Lung (tissue), 12 donors: ENCODE data around the gene C9orf50. TPM values are rescaled to one million over a fixed set of nuclear protein-coding genes. Genes with fewer than 3 reads are reported as not detected.
A peak's percentile ranks its signal among the peaks of the same experiment; 100 is the strongest.

Source experiments
- ATAC-seq: fragments of 200-7000 bp; cut with Tn5 transposase; one replicate; pipeline ENCODE4 v1.9.1; 2020; ENCODE audit warnings: moderate number of reproducible peaks; ENCODE audit not compliant: insufficient read depth, low FRiP score
- DNase-seq, 3 donors: peaks; one replicate each; pipeline ENCODE4 v3.0.0-alpha.2; 2013 to 2017
- H3K27ac ChIP-seq, 2 donors: one replicate each; pipeline ENCODE4 v1.5.1; 2013; ENCODE audit warnings: mild to moderate bottlenecking in 2 of 2, moderate library complexity in 2 of 2, control low read depth in 1 of 2, inconsistent platforms in 1 of 2, low read depth in 1 of 2, low read length in 1 of 2
- H3K27me3 ChIP-seq, 3 donors: one replicate each; pipeline ENCODE4 v1.5.1; 2013; ENCODE audit warnings: low read length in 2 of 3; ENCODE audit not compliant: control insufficient read depth in 3 of 3, insufficient read depth in 3 of 3
- H3K36me3 ChIP-seq, 4 donors: one replicate each; pipeline ENCODE4 v1.5.1; 2013; ENCODE audit warnings: low read length in 4 of 4, mild to moderate bottlenecking in 1 of 4, moderate library complexity in 1 of 4; ENCODE audit not compliant: control insufficient read depth in 4 of 4, insufficient read depth in 4 of 4
- H3K4me1 ChIP-seq, 5 donors: one replicate each; pipeline ENCODE4 v1.5.1; 2013; ENCODE audit warnings: low read length in 5 of 5, mild to moderate bottlenecking in 2 of 5, moderate library complexity in 1 of 5; ENCODE audit not compliant: control insufficient read depth in 5 of 5, insufficient read depth in 5 of 5
- H3K4me3 ChIP-seq: one replicate; pipeline ENCODE4 v1.5.1; 2013; ENCODE audit warnings: mild to moderate bottlenecking, control low read depth, moderate library complexity
- H3K9ac ChIP-seq, 2 donors: one replicate each; pipeline ENCODE4 v1.5.1; 2013; ENCODE audit warnings: low read length in 2 of 2, control low read depth in 1 of 2; ENCODE audit not compliant: insufficient read depth in 1 of 2
- H3K9me3 ChIP-seq, 4 donors: one replicate each; pipeline ENCODE4 v1.5.1; 2013; ENCODE audit warnings: low read length in 3 of 4, mild to moderate bottlenecking in 1 of 4, moderate library complexity in 1 of 4; ENCODE audit not compliant: control insufficient read depth in 4 of 4, insufficient read depth in 3 of 4
- CTCF ChIP-seq: IDR thresholded peaks from 2 replicates; pipeline ENCODE4 v1.5.1; 2012; ENCODE audit warnings: mild to moderate bottlenecking; ENCODE audit errors: control extremely low read depth, extremely low read depth
- WGBS, 2 donors: extraction: QIAGEN DNeasy Blood & Tissue Kit; methylation state at CpG; one replicate each; pipeline ENCODE4 v1.1.7; 2013; 5-methylcytosine and 5-hydroxymethylcytosine counted together
- polyA plus RNA-seq, 2 donors: library from polyadenylated mRNA; stranded (reverse); fragments of 200-250 nt; gene quantifications; one replicate each; pipeline ENCODE4 v1.2.1, GENCODE V29; 2013
- total RNA-seq, 2 donors: library from RNA; depleted of rRNA in 1 of 2; stranded (reverse); fragments of >200 nt in 1 of 2; gene quantifications; one replicate each; pipeline ENCODE4 v1.2.1, GENCODE V29; 2014 to 2021
- donor health status: control.
- donor health status: control.
- donor health status: Bipolar disorder and iron deficiency.
- donor health status: healthy.
- donor health status: DM: yes; HTN: yes; CAD: no.

Gene C9orf50
- total and polyA plus RNA-seq, 4 donors = 0.15 to 0.28 TPM; not detected in 2

GRCh38 chr9:129590466-129590865 is 30.4 kb downstream of the C9orf50 start:
- Histone ChIP-seq H3K27me3 (no peaks in the 10 kb centered on the region), H3K4me1 (peaks cover 0 to 27% (median 8%) of the 10 kb centered on the region in 5 donors), H3K36me3 (no peaks in the 10 kb centered on the region), H3K4me3 (no peak overlapping the region), H3K9me3 (no peaks in the 10 kb centered on the region), H3K9ac (no peak overlapping the region), H3K27ac (no peak overlapping the region)
- 91 to 93% methylated on average over 6 of the region's 6 CpGs for WGBS, 2 donors
- DNase-seq = no peak
- TF ChIP-seq CTCF = no peak
- no peak for ATAC-seq

GRCh38 chr9:129587487-129588262 is 33.2 kb downstream of the C9orf50 start:
- WGBS, 2 donors = 86 to 87% methylated on average over 23 of the region's 23 CpGs
- Histone ChIP-seq H3K4me1 (peaks cover 0 to 13% (median 4%) of the 10 kb centered on the region in 5 donors), H3K9ac (no peak overlapping the region), H3K36me3 (no peaks in the 10 kb centered on the region), H3K27ac (no peak overlapping the region), H3K27me3 (no peaks in the 10 kb centered on the region), H3K4me3 (no peak overlapping the region), H3K9me3 (no peaks in the 10 kb centered on the region)
- TF ChIP-seq CTCF = no peak
- peak in 2 of 3 donors; percentile 34 to 44 for DNase-seq
- ATAC-seq = no peak

- 64 to 77% methylated on average over 7 to 8 of the region's 8 CpGs for WGBS, 2 donors
Measured at GRCh38 chr9:129586685-129587084, 34.2 kb downstream of the C9orf50 start.

More at GRCh38 chr9:129586685-129587084, 34.2 kb downstream of the C9orf50 start:
- peak; percentile 46 to 74 (median 67) for DNase-seq
- H3K27ac ChIP-seq = no peak overlapping the region
- no peak for ATAC-seq
- H3K27me3 ChIP-seq = no peaks in the 10 kb centered on the region
- no peak overlapping the region for H3K9ac ChIP-seq
- no peak for TF ChIP-seq CTCF
- H3K36me3 ChIP-seq = no peaks in the 10 kb centered on the region
- no peak overlapping the region for H3K4me3 ChIP-seq
- H3K9me3 ChIP-seq = no peaks in the 10 kb centered on the region
- peaks cover 0 to 17% (median 4%) of the 10 kb centered on the region in 5 donors for H3K4me1 ChIP-seq
